ENCODE results near the gene FN1.

FN1 gene

GRCh38 chr2:215435870-215436704 lies at the start of gene FN1:
Gene FN1, minus strand, starts transcription at chr2:215436068. Its CDS starts 266 bp downstream, at chr2:215435802.
- Mint-ChIP-seq H3K4me3 (peak within 1 kb of the TSS; percentile 83), H3K27me3 (peaks cover 51% of the 10 kb centered on the region), H3K27ac (no peak within 1 kb of the TSS), H3K4me1 (peaks cover 22% of the 10 kb centered on the region), H3K9me3 (no peaks in the 10 kb centered on the region), H3K36me3 (no peaks in the 10 kb centered on the region)

DNA sequence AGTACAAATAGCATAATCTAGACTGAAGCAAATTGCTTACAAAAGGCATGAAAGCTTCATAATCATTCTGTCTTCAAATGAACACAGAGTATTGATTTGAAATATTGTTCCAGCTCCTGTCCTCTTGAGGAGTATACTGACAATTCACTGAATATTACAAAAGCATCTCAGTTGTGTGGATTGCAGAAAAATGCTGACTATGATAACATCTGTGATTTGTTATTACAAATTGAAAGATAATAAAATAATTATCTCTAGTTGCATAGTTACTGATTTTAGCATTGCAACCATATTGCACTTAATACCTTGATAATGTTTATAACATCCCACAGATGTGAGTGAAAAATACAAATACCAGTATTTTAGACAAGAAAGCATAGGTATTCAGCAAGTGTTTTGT lies 49.2 kb upstream of the FN1 start:
- Mint-ChIP-seq H3K27me3 (peaks cover 13% of the 10 kb centered on the region), H3K9me3 (no peaks in the 10 kb centered on the region), H3K27ac (no peak overlapping the region), H3K36me3 (no peaks in the 10 kb centered on the region), H3K4me1 (no peaks in the 10 kb centered on the region), H3K4me3 (no peak overlapping the region)

DNA sequence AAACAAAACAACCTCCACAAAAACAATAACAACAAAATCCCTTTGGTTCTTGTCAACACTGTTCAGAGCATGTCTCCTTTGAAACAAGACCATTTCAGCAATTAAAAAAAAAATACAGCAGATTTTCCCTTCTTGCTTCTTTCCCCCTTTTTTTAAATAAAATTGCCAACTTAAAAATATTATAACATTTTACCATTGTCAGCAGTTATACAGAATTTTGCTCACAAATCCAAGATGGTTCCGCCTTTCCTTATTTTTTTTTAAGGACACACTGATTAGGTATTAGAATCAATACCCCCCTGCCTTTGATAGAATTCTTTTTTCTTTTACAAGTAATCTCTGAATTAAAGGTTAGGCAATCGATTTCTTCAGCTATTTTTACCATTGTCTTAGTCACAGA lies 48.7 kb upstream of the FN1 start:
- no peaks in the 10 kb centered on the region for H3K9me3 Mint-ChIP-seq
- peaks cover 13% of the 10 kb centered on the region for H3K27me3 Mint-ChIP-seq
- H3K27ac Mint-ChIP-seq: no peak overlapping the region
- no peak overlapping the region for H3K4me3 Mint-ChIP-seq
- H3K36me3 Mint-ChIP-seq: no peaks in the 10 kb centered on the region
- H3K4me1 Mint-ChIP-seq: no peaks in the 10 kb centered on the region

DNA sequence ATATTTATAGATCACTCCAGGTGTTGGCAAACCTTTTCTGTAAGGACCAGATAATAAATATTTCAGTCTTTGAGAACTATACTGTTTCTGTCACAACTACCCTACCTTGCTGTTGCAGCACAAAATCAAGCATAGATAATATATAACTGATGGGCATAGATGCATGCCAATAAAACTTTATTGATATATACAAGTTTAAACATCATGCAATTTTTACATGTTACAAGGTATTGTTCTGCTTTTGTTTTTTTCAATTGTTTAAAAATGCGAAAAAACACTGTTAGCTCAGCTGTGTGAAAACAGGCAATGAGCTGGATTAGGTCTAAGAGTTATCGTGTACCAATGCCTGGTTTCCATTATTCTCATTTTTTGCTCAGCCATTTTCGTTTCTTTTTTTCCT lies 47.6 kb upstream of the FN1 start:
- Mint-ChIP-seq H3K36me3 (no peaks in the 10 kb centered on the region), H3K9me3 (no peaks in the 10 kb centered on the region), H3K27ac (no peak overlapping the region), H3K4me1 (no peaks in the 10 kb centered on the region), H3K4me3 (no peak overlapping the region), H3K27me3 (peaks cover 13% of the 10 kb centered on the region)

DNA sequence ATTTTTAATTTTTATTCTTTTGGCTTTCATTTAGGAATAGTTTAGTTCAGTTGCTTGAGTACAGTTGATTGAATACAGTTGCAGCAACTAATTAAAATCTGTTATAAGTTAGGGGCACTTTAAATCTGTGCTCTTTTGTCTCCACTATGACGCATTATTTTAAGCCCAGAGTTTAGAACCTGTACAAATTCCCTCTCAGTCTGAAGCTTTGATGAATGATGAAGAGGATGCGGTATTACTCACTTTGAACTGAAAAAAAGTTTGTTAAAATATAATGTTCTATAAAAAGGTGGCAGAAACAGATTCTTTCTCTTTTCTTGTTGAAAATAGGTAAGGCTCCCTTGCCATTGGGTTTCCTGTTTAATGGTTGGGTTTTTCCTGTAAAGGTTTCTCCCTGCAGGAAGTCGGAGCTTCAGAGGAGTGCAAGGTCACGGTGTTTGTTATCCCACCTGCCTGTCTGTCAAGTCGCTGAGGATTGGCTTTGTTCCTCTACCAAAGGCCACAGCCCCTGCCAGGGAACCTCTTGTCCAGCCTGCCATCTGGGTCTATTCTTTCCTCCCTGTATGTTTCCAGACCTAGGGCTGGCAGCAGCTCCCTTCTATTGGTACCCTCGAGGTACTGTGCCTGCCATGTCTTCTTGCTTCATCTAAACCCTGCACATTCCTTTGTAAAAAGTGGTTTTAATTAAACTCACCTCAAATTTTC lies 43.8 kb upstream of the FN1 start:
- Mint-ChIP-seq H3K27me3 (peaks cover 15% of the 10 kb centered on the region), H3K4me1 (no peaks in the 10 kb centered on the region), H3K27ac (no peak overlapping the region), H3K4me3 (no peak overlapping the region), H3K9me3 (no peaks in the 10 kb centered on the region), H3K36me3 (no peaks in the 10 kb centered on the region)

DNA sequence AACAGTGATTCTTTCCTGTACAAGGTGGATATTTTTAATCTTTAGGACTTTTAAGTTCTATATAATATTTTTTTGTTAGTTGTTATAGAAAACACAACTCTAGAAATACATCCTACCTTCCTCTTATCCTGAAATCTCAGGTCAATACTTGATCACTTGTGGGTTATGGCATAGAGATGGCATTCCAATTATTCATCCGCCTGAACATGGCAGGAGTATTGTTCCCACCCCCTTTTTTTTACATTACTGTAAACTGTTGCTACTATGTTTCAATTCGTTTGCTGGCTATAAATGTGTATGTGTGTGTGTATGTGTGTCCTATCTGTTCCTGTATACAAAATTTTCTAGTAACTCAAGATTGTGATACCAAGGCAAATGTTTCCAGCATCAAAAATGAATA lies 43.3 kb upstream of the FN1 start:
- H3K27me3 Mint-ChIP-seq: peaks cover 15% of the 10 kb centered on the region
- H3K4me3 Mint-ChIP-seq: no peak overlapping the region
- H3K27ac Mint-ChIP-seq: no peak overlapping the region
- no peaks in the 10 kb centered on the region for H3K36me3 Mint-ChIP-seq
- H3K9me3 Mint-ChIP-seq: no peaks in the 10 kb centered on the region
- no peaks in the 10 kb centered on the region for H3K4me1 Mint-ChIP-seq

GRCh38 chr2:215476424-215476823 lies 40.6 kb upstream of the FN1 start:
- no peaks in the 10 kb centered on the region for H3K4me1 Mint-ChIP-seq
- peaks cover 12% of the 10 kb centered on the region for H3K27me3 Mint-ChIP-seq
- no peaks in the 10 kb centered on the region for H3K9me3 Mint-ChIP-seq
- no peaks in the 10 kb centered on the region for H3K36me3 Mint-ChIP-seq
- no peak overlapping the region for H3K4me3 Mint-ChIP-seq
- no peak overlapping the region for H3K27ac Mint-ChIP-seq

GRCh38 chr2:215466097-215466909 lies 30.4 kb upstream of the FN1 start:
- H3K27ac Mint-ChIP-seq: no peak overlapping the region
- no peaks in the 10 kb centered on the region for H3K9me3 Mint-ChIP-seq
- H3K36me3 Mint-ChIP-seq: no peaks in the 10 kb centered on the region
- no peak overlapping the region for H3K4me3 Mint-ChIP-seq
- no peaks in the 10 kb centered on the region for H3K27me3 Mint-ChIP-seq
- no peaks in the 10 kb centered on the region for H3K4me1 Mint-ChIP-seq

DNA sequence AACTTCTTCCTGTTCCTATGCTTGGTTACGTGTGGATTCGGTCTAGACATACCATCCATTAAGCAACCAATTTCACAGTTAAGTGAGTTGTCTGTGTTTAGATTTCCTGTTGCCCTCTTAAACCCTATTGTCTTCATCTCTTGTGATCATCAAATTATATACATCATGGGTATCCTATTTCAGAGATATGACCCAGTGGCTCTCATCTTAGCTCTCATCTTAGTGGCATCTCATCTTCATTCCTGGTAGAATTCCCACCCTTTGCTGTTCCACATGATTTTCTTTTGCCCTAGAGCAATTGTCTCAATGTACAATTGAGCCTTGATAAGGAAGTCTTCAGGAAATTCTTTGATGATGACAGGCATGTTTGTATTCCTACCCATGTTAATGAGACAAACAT lies 29.4 kb upstream of the FN1 start:
- H3K27me3 Mint-ChIP-seq: no peaks in the 10 kb centered on the region
- no peaks in the 10 kb centered on the region for H3K4me1 Mint-ChIP-seq
- H3K36me3 Mint-ChIP-seq: no peaks in the 10 kb centered on the region
- H3K27ac Mint-ChIP-seq: no peak overlapping the region
- no peaks in the 10 kb centered on the region for H3K9me3 Mint-ChIP-seq
- no peak overlapping the region for H3K4me3 Mint-ChIP-seq

DNA sequence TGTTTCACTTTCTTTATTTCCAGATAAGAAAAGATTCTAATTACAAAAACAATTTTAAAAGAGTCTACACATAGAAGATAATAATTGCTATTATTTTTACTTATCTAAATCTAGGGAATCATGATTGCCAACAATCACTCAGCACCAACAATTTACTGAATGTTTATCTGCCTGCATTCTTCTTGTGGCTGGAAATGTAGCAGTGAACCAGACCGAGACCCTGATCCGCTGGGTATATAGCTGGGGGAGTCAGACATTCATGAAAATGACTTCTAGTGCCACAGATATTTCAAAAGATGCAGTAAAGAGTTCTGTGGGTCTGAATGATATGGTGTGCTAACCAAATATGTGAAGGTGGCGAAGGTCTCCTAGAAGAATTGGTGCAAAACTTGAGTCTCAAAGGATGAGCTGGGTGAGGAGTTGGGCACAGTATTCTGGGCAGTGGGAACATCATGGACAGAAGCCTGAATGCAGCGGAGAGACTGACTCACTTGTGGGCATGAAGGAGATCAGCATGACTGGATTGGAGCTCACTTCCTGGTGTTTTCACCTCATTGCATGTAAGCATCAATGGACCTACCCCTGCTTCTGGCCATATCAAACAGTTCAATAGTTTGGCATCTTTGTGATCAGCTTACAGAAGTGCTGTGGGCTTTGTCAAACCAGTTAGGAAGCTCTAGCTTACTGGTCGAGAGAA lies 26.1 kb upstream of the FN1 start:
- H3K9me3 Mint-ChIP-seq: no peaks in the 10 kb centered on the region
- H3K36me3 Mint-ChIP-seq: no peaks in the 10 kb centered on the region
- no peaks in the 10 kb centered on the region for H3K27me3 Mint-ChIP-seq
- no peak overlapping the region for H3K4me3 Mint-ChIP-seq
- no peak overlapping the region for H3K27ac Mint-ChIP-seq
- no peaks in the 10 kb centered on the region for H3K4me1 Mint-ChIP-seq

DNA sequence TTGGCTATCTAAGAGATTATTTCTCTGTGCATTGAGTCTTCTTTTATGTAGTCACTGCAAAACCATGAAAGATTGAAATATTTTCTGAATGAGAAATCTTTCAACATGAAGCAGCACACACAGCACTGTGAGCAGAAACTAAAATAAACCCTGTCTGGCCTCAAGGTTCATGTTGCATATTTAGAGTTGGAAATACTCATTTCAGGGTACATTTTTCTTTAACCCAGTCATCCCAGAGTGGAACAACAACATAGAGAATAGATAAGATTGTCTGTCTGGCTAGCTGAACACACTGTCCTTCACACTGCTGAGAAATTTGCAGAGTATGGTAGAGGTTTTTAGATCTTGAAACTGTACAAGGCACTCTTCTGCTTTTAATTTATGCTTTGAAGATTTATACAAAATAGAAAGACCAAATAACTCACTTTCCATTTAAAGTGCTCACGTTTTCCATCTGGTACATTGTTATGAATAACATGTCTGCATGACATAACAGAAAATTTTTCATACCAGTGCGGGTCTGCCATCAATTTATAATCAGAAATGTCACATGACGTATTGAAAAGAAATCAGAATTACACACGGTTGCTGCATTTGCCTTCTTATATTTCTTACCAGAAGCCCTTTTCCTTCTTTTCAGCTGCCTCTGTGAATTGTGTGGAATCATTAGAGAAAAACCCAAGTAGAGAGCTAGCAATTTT lies 25.0 kb upstream of the FN1 start:
- no peak overlapping the region for H3K27ac Mint-ChIP-seq
- H3K36me3 Mint-ChIP-seq: no peaks in the 10 kb centered on the region
- no peaks in the 10 kb centered on the region for H3K4me1 Mint-ChIP-seq
- H3K4me3 Mint-ChIP-seq: no peak overlapping the region
- H3K9me3 Mint-ChIP-seq: no peaks in the 10 kb centered on the region
- no peaks in the 10 kb centered on the region for H3K27me3 Mint-ChIP-seq

- no peaks in the 10 kb centered on the region for H3K36me3 Mint-ChIP-seq
- H3K27ac Mint-ChIP-seq: no peak overlapping the region
- H3K27me3 Mint-ChIP-seq: peaks cover 3% of the 10 kb centered on the region
- H3K4me3 Mint-ChIP-seq: no peak overlapping the region
- no peaks in the 10 kb centered on the region for H3K9me3 Mint-ChIP-seq
- no peaks in the 10 kb centered on the region for H3K4me1 Mint-ChIP-seq
These were observed 20.1 kb upstream of the FN1 start for GRCh38 chr2:215455958-215456357.

GRCh38 chr2:215454519-215455246 lies 18.8 kb upstream of the FN1 start:
- Mint-ChIP-seq H3K36me3 (no peaks in the 10 kb centered on the region), H3K4me1 (no peaks in the 10 kb centered on the region), H3K27me3 (peaks cover 3% of the 10 kb centered on the region), H3K27ac (no peak overlapping the region), H3K9me3 (no peaks in the 10 kb centered on the region), H3K4me3 (no peak overlapping the region)

- no peaks in the 10 kb centered on the region for H3K4me1 Mint-ChIP-seq
- no peaks in the 10 kb centered on the region for H3K36me3 Mint-ChIP-seq
- H3K27ac Mint-ChIP-seq: no peak overlapping the region
- no peak overlapping the region for H3K4me3 Mint-ChIP-seq
- H3K27me3 Mint-ChIP-seq: peaks cover 11% of the 10 kb centered on the region
- H3K9me3 Mint-ChIP-seq: no peaks in the 10 kb centered on the region
These were observed 16.9 kb upstream of the FN1 start for GRCh38 chr2:215452725-215453124.
